ENCODE results near the gene ATXN7L3.

The ATXN7L3 gene

GRCh38 chr17:44178133-44178532, 21.6 kb downstream of the ATXN7L3 start:
- no peak for TF ChIP-seq CTCF (IDR thresholded peaks at IDR 0.05)
- no peak for DNase-seq (ENCODE audit: low spot score)
- Histone ChIP-seq H3K27ac (no peak overlapping the region), H3K4me3 (no peak overlapping the region)

- no peak overlapping the region for H3K4me3 ChIP-seq
Measured at GRCh38 chr17:44177640-44178039, 22.0 kb downstream of the ATXN7L3 start.

DNA sequence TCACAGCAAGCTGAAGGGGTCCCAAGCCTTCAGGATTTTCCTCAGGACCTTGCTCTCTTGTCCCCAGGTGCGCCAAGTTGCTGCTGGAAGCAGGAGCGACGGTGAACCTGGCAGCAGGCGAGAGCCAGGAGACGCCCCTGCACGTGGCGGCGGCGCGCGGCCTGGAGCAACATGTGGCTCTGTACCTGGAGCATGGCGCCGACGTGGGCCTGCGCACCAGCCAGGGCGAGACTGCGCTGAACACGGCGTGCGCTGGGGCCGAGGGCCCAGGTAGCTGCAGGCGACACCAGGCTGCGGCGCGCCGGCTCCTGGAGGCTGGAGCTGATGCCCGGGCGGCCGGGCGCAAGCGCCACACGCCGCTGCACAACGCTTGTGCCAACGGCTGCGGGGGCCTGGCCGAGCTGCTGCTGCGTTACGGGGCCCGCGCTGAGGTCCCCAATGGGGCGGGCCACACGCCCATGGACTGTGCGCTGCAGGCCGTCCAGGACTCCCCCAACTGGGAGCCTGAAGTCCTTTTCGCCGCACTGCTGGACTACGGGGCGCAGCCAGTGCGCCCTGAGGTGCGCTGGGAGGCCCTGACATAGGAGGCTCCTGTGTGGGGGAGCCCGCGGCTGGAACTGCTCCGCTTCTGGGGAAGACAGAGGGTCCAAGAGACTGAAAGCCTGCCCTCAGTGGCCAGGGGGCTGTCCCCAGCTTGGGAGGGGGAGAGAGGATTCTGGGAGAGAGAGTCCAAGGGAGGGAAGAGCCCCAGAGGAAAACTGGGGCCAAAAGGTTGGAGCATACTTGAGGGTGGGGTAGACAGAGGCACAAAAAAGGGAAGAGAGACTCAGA, 22.8 kb downstream of the ATXN7L3 start:
- TF ChIP-seq CTCF (IDR thresholded peaks at IDR 0.05), result no peak
- H3K27ac ChIP-seq, result no peak overlapping the region
- no peak overlapping the region for H3K4me3 ChIP-seq
- DNase-seq (ENCODE audit: low spot score), result no peak

More at GRCh38 chr17:44177640-44178039, 22.0 kb downstream of the ATXN7L3 start:
- TF ChIP-seq CTCF (IDR thresholded peaks at IDR 0.05), result no peak
- DNase-seq (ENCODE audit: low spot score), result no peak
- no peak overlapping the region for H3K27ac ChIP-seq

GRCh38 chr17:44176257-44176656, 23.4 kb downstream of the ATXN7L3 start:
- no peak overlapping the region for H3K4me3 ChIP-seq
- H3K27ac ChIP-seq, result no peak overlapping the region
- TF ChIP-seq CTCF (IDR thresholded peaks at IDR 0.05), result no peak
- DNase-seq (ENCODE audit: low spot score), result no peak

DNA sequence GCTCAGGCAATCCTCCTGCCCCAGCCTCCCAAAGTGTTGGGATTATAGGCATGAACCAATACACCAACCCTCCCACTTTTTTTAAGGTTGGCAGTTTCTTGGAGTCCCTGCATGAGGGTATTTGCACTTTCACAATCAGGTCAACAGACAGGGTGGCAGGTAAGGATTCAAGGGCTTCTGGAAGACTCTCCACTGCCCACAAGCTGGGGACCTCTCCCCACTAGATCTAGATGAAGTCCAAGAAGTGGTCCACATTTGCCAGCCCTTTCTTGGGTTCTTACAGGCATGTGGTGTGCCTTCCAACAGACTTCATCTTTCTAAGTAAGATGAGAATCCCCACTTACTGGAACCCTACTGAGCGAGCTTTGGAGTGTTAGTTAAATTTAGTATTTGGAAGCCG, 25.3 kb downstream of the ATXN7L3 start:
- Histone ChIP-seq H3K4me3 (no peak overlapping the region), H3K27ac (no peak overlapping the region)
- no peak for TF ChIP-seq CTCF (IDR thresholded peaks at IDR 0.05)
- no peak for DNase-seq (ENCODE audit: low spot score)

DNA sequence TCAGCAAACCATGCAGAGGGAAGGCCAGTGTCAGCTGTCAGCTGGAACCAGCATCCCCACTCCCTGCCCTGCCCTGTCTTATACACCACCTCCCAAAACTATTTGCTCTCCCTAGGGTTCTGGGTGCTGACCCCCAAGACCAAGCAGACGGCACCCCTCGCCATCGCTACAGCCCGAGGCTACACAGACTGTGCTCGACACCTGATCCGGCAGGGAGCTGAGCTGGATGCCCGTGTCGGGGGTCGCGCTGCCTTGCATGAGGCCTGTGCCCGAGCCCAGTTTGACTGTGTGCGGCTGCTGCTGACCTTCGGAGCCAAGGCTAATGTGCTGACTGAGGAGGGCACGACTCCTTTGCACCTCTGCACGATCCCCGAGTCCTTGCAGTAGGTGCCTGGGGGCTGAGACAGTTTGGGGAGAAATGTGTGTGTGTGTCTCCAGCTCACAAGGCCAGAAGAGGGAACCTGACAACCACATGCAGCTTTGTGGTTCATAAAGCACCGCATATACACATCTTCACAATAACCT, 27.7 kb downstream of the ATXN7L3 start:
- no peak for TF ChIP-seq CTCF (IDR thresholded peaks at IDR 0.05)
- H3K4me3 ChIP-seq, result no peak overlapping the region
- no peak overlapping the region for H3K27ac ChIP-seq

More for the DNA sequence above, 27.7 kb downstream of the ATXN7L3 start:
- no peak for DNase-seq (ENCODE audit: low spot score)
